ENCODE data around the gene EGFL7. TPM values are rescaled to one million over a fixed set of nuclear protein-coding genes. Genes with fewer than 3 reads are reported as not detected.
A peak's percentile ranks its signal among the peaks of the same experiment; 100 is the strongest.

EGFL7 gene
- total and polyA plus RNA-seq, 2 of the 8 experiments (the other 6 are each of a cell fraction or from before 2014, with no cell fraction given): 37.8 to 53.4 TPM

DNA sequence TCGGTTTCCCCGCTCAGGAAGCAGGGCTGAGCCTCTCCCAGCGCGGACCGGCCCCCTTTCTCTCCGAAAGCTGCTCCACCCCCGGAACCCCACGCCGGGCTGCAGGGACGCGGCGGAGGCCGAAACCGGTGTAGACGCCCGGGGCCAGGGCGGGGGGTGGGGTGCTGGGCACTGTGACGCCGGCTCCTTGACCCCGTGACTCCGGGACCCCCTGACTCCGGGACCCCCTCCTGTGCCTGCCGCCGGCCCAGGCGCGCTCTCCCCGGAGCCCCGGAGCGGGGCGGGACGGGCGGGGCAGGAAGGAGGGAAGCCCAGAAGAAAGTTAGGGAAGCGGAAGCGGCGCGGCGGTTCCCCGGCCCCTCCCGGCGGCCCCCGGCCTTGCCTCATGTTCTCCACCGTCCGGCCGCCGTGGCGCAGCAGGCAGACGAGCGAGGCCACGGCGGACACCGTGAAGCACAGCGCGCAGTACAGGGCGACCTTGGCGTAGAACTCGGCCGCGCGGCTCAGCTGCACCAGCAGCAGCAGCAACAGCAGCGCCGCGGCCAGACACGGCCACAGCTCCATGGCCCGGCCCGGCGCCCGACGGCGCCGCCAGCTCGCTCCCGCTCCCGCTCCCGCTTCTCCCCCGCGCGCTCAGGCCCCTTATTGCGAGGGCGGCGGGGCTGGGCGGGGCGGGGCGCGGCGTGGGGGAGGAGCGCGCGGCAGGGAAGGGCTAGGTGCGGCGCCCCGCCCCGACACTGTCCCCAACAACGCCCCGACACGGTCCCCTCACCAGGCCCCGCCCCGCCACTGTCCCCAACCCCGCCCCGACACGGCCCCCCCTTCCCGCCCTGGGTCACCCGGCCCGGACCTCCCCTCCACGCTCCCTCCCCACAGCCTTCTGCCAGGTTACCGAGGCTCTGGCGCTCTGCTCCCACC is 24.3 kb downstream of the EGFL7 start, which contains the start of gene AGPAT2:
AGPAT2 (minus strand) TSS at position 664 of the 918 bp plus-strand sequence; CDS start at position 564, 100 bp downstream.
- Histone ChIP-seq H2AK5ac (ENCODE audit: low read depth, low read length) (no peak within 1 kb of the TSS), H3K4me1 (replicated peaks in 1 of 4; ENCODE audit: control insufficient read depth in 3 of 4, insufficient read depth in 4 of 4, low read length in 3 of 4) (peaks cover 0 to 31% (median 18%) of the 10 kb centered on the region in 4 experiments; a peak in 5 of 7 replicates), H3K79me1 (ENCODE audit: low read depth, low read length) (peaks cover 6% of the 10 kb centered on the region), H4K91ac (replicated peaks; ENCODE audit: insufficient read length, low read length) (peak within 1 kb of the TSS; percentile 98), H2BK20ac (ENCODE audit: low read length) (no peak within 1 kb of the TSS; the same call in 1 of the 2 replicates), H3K9me3 (ENCODE audit: insufficient read depth in 2 of 2, low read depth in 1 of 2, low read length in 1 of 2) (no peaks in the 10 kb centered on the region), H2BK15ac (ENCODE audit: low read length) (peak within 1 kb of the TSS; percentile 98; the same call in 1 of the 2 replicates), H2BK120ac (replicated peaks; ENCODE audit: low read depth, low read length) (no peak within 1 kb of the TSS), H3K18ac (ENCODE audit: extremely low read depth, low read length) (peak within 1 kb of the TSS; percentile 87), H3K4me2 (ENCODE audit: insufficient read depth in 1 of 2, low read depth in 2 of 2, low read length in 2 of 2) (peak within 1 kb of the TSS; percentile 48 to 81), H3K23ac (ENCODE audit: insufficient read length) (no peak within 1 kb of the TSS), H3K79me2 (ENCODE audit: control insufficient read depth in 1 of 2, insufficient read depth in 2 of 2, low read length in 2 of 2) (no peaks in the 10 kb centered on the region), H4K5ac (ENCODE audit: insufficient read length, low read depth, low read length) (peak within 1 kb of the TSS; percentile 54), H3K27me3 (replicated peaks in 1 of 4; ENCODE audit: control insufficient read depth in 3 of 4, extremely low read depth in 1 of 4, insufficient read depth in 3 of 4, low read length in 3 of 4) (peaks cover 0 to 11% (median 5%) of the 10 kb centered on the region in 4 experiments; a peak in 4 of 7 replicates), H2AFZ (ENCODE audit: low read length) (no peak within 1 kb of the TSS; the same call in 1 of the 2 replicates), H2BK12ac (ENCODE audit: low read depth, low read length) (peak within 1 kb of the TSS; percentile 39; the same call in 1 of the 2 replicates), H3K14ac (ENCODE audit: insufficient read length) (no peak within 1 kb of the TSS), H4K8ac (ENCODE audit: extremely low read depth, insufficient read depth, low read length) (peak within 1 kb of the TSS; percentile 87), H3K36me3 (ENCODE audit: control insufficient read depth in 2 of 4, insufficient read depth in 4 of 4, low read length in 3 of 4) (no peaks in the 10 kb centered on the region), H3K27ac (ENCODE audit: low read depth, low read length) (no peak within 1 kb of the TSS), H3K4ac (replicated peaks; ENCODE audit: insufficient read length, low read depth, low read length) (peak within 1 kb of the TSS; percentile 78), H3K56ac (replicated peaks; ENCODE audit: insufficient read length, low read depth, low read length) (no peak within 1 kb of the TSS), H3K4me3 (ENCODE audit: extremely low read depth in 1 of 4, insufficient read depth in 2 of 4, low read depth in 3 of 4, low read length in 4 of 4) (peak within 1 kb of the TSS; percentile 56 to 85 (median 64)), H2BK5ac (ENCODE audit: low read depth, low read length) (peak within 1 kb of the TSS; percentile 52; the same call in 1 of the 2 replicates), H4K20me1 (replicated peaks in 1 of 2; ENCODE audit: control insufficient read depth in 1 of 2, insufficient read depth in 2 of 2, low read length in 2 of 2) (peaks cover 2 to 10% of the 10 kb centered on the region in 2 experiments), H3K23me2 (ENCODE audit: low read depth, low read length) (peaks cover 13% of the 10 kb centered on the region; the same call in 1 of the 2 replicates), H3K9ac (replicated peaks in 1 of 4; ENCODE audit: extremely low read depth in 1 of 4, low read depth in 3 of 4, low read length in 3 of 4) (peak within 1 kb of the TSS in 2 of 4 experiments; percentile 20 to 40; a peak in 2 of 7 replicates)
- POLR2A ChIA-PET (ENCODE audit: partially characterized antibody): interaction anchor here (1.2 to 3.7 kb wide), 3 partner anchors 21 to 41 kb away, joined by 3 to 29 read pairs (median 8); no protein-coding TSS in a partner anchor
- FAIRE-seq: no peak
- CTCF ChIA-PET (ENCODE audit: partially characterized antibody): interaction anchor here (0.5 to 12.8 kb wide), 6 partner anchors 10 to 202 kb away, joined by 3 to 125 read pairs (median 4); no protein-coding TSS in a partner anchor
- TF ChIP-seq KDM4A (IDR thresholded peaks at IDR 0.05; ENCODE audit: low read depth, low read length, severe bottlenecking) (peak; percentile 59), EZH2 (IDR thresholded peaks at IDR 0.05; ENCODE audit: low read depth, low read length, severe bottlenecking) (peak; percentile 12), TAF1 (IDR thresholded peaks at IDR 0.05; ENCODE audit: low read depth, low read length) (0 out of 2 replicates have a peak, but pooled peaks have one; percentile 26), GABPA (IDR thresholded peaks at IDR 0.05; ENCODE audit: borderline replicate concordance, insufficient read depth, low read length) (peak; percentile 18; the same call in 1 of the 2 replicates), SRF (IDR thresholded peaks at IDR 0.05; ENCODE audit: low read depth, low read length) (no peak), SIX5 (IDR thresholded peaks at IDR 0.05; ENCODE audit: low read depth, low read length) (no peak)
- TF ChIP-seq, protein P1, sequence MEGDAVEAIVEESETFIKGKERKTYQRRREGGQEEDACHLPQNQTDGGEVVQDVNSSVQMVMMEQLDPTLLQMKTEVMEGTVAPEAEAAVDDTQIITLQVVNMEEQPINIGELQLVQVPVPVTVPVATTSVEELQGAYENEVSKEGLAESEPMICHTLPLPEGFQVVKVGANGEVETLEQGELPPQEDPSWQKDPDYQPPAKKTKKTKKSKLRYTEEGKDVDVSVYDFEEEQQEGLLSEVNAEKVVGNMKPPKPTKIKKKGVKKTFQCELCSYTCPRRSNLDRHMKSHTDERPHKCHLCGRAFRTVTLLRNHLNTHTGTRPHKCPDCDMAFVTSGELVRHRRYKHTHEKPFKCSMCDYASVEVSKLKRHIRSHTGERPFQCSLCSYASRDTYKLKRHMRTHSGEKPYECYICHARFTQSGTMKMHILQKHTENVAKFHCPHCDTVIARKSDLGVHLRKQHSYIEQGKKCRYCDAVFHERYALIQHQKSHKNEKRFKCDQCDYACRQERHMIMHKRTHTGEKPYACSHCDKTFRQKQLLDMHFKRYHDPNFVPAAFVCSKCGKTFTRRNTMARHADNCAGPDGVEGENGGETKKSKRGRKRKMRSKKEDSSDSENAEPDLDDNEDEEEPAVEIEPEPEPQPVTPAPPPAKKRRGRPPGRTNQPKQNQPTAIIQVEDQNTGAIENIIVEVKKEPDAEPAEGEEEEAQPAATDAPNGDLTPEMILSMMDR (IDR thresholded peaks at IDR 0.05; ENCODE audit: control extremely low read depth in 1 of 3, insufficient read depth in 1 of 3, low read depth in 1 of 3, low read length in 3 of 3): no peak
- 0% methylated on average over 31 of the region's 106 CpGs; no CpG with 5 or more reads in 1 of the 2 experiments for WGBS, 2 experiments (ENCODE audit: extremely low coverage in 1 of 2, insufficient coverage in 1 of 2, insufficient read length in 1 of 2, insufficient replicate concordance in 2 of 2, low coverage in 1 of 2, low lambda C conversion rate in 2 of 2, missing lambda C conversion rate in 1 of 2)
- peak in 1 of 2 experiments; percentile 71 for DNase-seq (ENCODE audit: low read depth in 1 of 2, low spot score in 2 of 2)
